Skeletal muscle tissue (tissue), 4 donors: Measurements from ENCODE around the gene DYRK3. TPM values are rescaled to one million over a fixed set of nuclear protein-coding genes. Genes with fewer than 3 reads are reported as not detected.

ENCODE experiments used
- H3K27ac ChIP-seq: one replicate; pipeline ENCODE4 v1.7.0; 2013; ENCODE audit warnings: mild to moderate bottlenecking, low read depth, low read length, inconsistent platforms
- H3K27me3 ChIP-seq, 3 donors: one replicate each; pipeline ENCODE4 v1.7.0; 2013; ENCODE audit warnings: low read length in 3 of 3; ENCODE audit not compliant: control insufficient read depth in 3 of 3, insufficient read depth in 3 of 3
- H3K36me3 ChIP-seq, 3 donors: one replicate each; pipeline ENCODE4 v1.7.0; 2013; ENCODE audit warnings: low read length in 3 of 3; ENCODE audit not compliant: control insufficient read depth in 3 of 3, insufficient read depth in 3 of 3
- H3K4me1 ChIP-seq, 3 donors: one replicate each; pipeline ENCODE4 v1.7.0; 2013; ENCODE audit warnings: low read length in 3 of 3, mild to moderate bottlenecking in 3 of 3; ENCODE audit not compliant: control insufficient read depth in 3 of 3, insufficient read depth in 3 of 3
- H3K4me3 ChIP-seq, 3 donors: one replicate each; pipeline ENCODE4 v1.7.0; 2013; ENCODE audit warnings: low read length in 3 of 3
- H3K9ac ChIP-seq, 3 donors: one replicate each; pipeline ENCODE4 v1.7.0; 2013; ENCODE audit warnings: low read length in 3 of 3, mild to moderate bottlenecking in 3 of 3, moderate library complexity in 2 of 3, low read depth in 1 of 3
- H3K9me3 ChIP-seq, 3 donors: one replicate each; pipeline ENCODE4 v1.7.0; 2013; ENCODE audit warnings: low read length in 3 of 3; ENCODE audit not compliant: control insufficient read depth in 3 of 3
- total RNA-seq: library from RNA; depleted of rRNA; stranded (reverse); fragments of >200 nt; gene quantifications from one replicate; pipeline ENCODE4 v1.2.3, GENCODE V29; 2014
- donor health status: Osteomylitis.

The DYRK3 gene
- total RNA-seq, 1 donor from 2014 or later: 13.0 TPM

DNA sequence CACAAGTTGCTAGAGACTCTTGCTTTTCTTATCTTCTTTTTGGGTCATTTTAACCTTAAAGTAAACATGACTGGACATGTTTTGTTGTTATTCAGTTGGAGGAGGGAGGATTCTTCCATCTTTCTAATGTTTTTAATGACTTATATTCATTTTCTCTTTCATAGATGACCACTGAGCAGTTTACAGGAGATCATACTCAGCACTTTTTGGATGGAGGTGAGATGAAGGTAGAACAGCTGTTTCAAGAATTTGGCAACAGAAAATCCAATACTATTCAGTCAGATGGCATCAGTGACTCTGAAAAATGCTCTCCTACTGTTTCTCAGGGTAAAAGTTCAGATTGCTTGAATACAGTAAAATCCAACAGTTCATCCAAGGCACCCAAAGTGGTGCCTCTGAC is 11.9 kb downstream of the DYRK3 start:
- Histone ChIP-seq H3K36me3 (peaks cover 0 to 8% (median 3%) of the 10 kb centered on the region in 3 donors), H3K4me1 (no peaks in the 10 kb centered on the region), H3K27me3 (no peaks in the 10 kb centered on the region), H3K9me3 (no peaks in the 10 kb centered on the region), H3K27ac (no peak overlapping the region), H3K4me3 (no peak overlapping the region), H3K9ac (no peak overlapping the region)

DNA sequence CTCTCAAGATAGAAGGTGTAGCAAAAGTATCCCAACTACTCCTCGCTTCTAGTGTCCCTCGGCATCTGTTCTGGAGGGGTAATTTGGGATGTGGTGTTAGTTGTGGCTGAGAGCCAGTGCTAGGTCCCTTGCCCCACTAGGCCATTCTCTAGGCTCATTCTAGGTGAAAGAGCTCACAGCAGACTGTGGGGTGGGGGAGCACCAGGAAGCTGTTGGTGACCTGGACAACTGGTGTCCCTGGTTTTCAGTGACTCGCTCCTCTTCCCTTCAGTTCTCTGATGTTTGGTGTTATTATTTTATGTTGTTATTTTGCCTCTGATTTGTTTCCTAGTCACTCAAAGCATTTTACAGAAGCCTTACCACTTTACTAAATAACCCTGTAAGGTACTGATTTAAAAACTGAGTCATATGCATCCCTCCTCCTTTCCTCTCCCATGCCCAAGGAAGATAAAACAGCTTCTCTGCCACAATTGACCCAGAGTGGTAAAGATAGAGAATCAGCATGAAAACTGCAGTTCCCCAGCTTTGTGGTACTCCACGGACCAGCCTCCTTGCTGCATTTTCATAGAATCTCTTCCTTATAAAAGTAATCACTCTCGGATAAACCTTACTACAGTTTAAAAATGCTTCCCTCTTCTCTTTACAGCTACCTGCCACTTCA is 14.1 kb downstream of the DYRK3 start:
- peaks cover 0 to 2% (median 0%) of the 10 kb centered on the region in 3 donors for H3K4me1 ChIP-seq
- H3K27me3 ChIP-seq: no peaks in the 10 kb centered on the region
- no peak overlapping the region for H3K4me3 ChIP-seq
- peaks cover 0 to 8% (median 3%) of the 10 kb centered on the region in 3 donors for H3K36me3 ChIP-seq
- no peaks in the 10 kb centered on the region for H3K9me3 ChIP-seq
- no peak overlapping the region for H3K27ac ChIP-seq
- no peak overlapping the region for H3K9ac ChIP-seq

DNA sequence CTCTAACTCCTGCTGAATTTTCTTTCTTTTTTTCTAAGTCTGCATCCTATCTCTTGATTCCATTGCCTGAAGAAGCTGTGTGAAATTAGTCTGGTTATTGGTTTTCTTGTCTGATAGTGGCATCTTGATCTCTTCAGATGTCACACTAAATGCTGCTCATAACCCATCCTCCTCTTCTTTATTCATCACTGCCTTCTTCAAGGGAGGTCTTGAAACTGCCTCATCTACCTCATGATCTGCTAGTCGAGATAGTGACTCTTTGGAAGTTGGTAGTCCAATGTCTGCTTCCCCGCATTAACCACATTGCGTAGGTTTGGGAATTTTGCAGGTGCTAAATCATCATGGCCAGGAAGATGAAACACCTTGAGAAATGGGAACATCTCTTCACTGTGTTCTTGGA is 15.7 kb downstream of the DYRK3 start:
- H3K27ac ChIP-seq: no peak overlapping the region
- H3K9ac ChIP-seq: no peak overlapping the region
- H3K4me3 ChIP-seq: no peak overlapping the region
- H3K4me1 ChIP-seq: peaks cover 0 to 4% (median 2%) of the 10 kb centered on the region in 3 donors
- H3K9me3 ChIP-seq: no peaks in the 10 kb centered on the region
- H3K27me3 ChIP-seq: no peaks in the 10 kb centered on the region
- H3K36me3 ChIP-seq: peaks cover 0 to 8% (median 3%) of the 10 kb centered on the region in 3 donors

DNA sequence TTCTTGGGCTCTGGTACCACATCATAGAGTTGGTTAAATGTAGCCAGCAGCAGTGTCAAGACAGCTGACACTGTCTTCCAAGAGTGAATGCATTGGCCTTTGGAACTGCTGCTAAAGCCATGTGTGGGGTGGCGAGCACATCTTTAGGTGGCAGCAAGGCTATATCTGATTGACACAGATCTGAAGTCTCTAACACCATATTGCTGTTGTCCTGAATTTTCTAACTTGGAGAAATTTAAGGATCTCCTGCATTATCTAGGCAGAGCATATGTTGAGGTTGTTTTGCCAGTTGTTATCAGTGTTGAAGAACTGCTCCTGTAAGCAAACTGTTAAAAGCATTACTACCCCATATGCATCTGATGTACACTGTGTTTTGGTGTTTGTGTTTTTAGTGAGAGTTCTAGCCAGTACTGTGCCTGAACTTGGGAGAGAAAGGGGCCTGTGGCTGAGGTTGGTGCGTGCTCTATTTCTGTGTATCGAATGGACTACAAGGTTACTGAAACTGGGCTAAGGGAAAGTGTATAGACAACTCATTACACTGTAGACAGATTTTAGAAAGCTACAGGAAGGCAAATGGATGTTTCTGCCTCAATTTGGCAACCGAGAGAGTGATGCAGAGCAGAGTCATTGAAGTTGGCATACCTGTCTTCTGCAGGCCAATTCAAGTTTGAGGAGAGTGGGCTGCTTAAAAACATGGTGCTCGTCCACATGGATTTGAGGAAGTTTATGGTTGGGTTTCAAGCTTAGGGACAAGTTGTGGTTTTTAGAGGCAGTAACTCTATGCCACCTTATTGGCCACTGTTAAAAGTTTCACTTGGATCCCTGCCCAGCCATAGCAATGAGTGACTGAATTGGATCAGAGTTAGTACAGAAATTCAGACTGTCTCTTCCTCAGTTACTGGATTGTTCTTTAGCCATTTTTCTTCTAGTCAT is 16.9 kb downstream of the DYRK3 start:
- peaks cover 2 to 6% (median 6%) of the 10 kb centered on the region in 3 donors for H3K4me1 ChIP-seq
- no peak overlapping the region for H3K9ac ChIP-seq
- H3K36me3 ChIP-seq: peaks cover 0 to 8% (median 3%) of the 10 kb centered on the region in 3 donors
- no peak overlapping the region for H3K4me3 ChIP-seq
- H3K27me3 ChIP-seq: no peaks in the 10 kb centered on the region
- H3K9me3 ChIP-seq: no peaks in the 10 kb centered on the region
- H3K27ac ChIP-seq: no peak overlapping the region

DNA sequence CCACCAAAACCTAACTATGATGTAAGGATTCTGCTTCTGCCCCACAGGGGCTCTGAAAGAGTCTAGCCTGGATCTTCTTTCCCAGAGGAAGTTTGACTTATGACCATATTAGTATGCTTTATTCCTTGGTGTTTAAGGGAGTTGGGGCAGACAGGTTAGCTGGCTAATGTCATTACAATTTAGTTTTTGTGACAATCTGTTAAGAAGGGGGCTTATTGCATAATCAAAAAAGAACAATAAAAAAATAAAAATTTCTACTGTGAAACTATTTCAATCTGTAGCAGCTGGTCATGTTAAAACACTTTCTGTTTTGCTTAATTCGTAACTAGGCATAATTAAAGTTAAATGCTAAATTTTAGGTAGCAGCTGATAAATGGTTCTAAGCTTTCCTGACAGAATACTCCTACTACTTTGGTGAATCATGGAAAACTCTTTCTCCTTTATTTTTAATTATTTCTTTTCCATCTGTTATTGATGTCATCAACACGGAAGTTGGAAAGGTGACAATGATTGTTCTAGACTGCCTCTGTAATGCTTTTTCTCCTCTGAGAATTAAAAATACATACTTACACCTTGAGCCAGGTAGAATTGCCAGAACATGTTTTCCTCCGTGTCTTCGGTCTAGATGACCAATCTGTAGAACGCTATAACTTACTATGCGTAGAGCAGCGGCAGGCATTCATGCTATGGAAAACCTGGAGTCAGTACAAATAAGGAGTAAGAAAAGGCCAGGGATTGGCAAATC is 18.6 kb downstream of the DYRK3 start:
- H3K9me3 ChIP-seq: no peaks in the 10 kb centered on the region
- H3K27me3 ChIP-seq: no peaks in the 10 kb centered on the region
- H3K4me1 ChIP-seq: peaks cover 18 to 23% (median 21%) of the 10 kb centered on the region in 3 donors
- H3K4me3 ChIP-seq: no peak overlapping the region
- H3K9ac ChIP-seq: no peak overlapping the region
- H3K36me3 ChIP-seq: no peaks in the 10 kb centered on the region
- H3K27ac ChIP-seq: no peak overlapping the region

DNA sequence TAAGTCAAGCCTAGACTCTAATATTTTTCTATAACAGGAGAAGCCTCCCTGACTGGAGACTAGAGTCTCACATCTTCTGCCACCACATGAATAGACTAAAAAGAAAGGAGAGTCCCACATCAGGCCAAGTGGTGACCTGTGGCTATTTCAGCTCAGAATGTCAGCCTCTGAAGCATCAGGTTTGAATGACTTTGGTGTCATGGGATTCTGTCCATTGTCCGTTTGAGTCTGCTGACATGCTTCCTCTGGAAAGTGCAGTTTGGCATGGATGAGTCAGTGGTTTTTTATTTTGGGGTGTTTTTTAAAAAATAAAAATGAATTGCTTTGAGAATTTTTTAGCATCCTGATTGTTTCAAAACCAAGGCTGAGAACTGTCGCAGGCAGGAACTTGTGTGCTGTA is 19.5 kb downstream of the DYRK3 start:
- Histone ChIP-seq H3K27ac (no peak overlapping the region), H3K9me3 (no peaks in the 10 kb centered on the region), H3K27me3 (no peaks in the 10 kb centered on the region), H3K4me3 (no peak overlapping the region), H3K36me3 (no peaks in the 10 kb centered on the region), H3K4me1 (peaks cover 20 to 32% (median 30%) of the 10 kb centered on the region in 3 donors), H3K9ac (no peak overlapping the region)

DNA sequence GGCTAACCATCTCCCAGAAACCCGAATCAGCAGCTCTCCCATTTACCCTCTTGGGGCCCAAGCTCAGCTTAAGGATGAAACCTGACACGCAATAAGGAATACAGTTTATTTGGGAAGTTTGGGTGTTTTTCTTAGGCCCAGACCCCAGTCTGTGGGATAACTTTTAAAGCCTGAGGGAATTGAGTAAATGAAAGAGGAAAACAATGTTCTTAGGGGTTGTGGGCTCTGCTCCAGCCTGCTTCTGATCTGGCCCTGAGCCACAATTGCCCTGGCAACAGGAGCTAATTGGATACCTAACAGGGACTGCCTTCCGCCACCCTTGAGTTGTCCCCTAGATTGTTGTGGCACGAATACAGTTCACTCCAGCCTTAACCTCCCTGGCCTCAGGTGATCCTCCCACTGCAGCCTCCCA is 20.1 kb downstream of the DYRK3 start:
- Histone ChIP-seq H3K4me1 (peaks cover 24 to 38% (median 35%) of the 10 kb centered on the region in 3 donors), H3K9ac (no peak overlapping the region), H3K27me3 (no peaks in the 10 kb centered on the region), H3K36me3 (no peaks in the 10 kb centered on the region), H3K9me3 (no peaks in the 10 kb centered on the region), H3K4me3 (no peak overlapping the region), H3K27ac (no peak overlapping the region)

DNA sequence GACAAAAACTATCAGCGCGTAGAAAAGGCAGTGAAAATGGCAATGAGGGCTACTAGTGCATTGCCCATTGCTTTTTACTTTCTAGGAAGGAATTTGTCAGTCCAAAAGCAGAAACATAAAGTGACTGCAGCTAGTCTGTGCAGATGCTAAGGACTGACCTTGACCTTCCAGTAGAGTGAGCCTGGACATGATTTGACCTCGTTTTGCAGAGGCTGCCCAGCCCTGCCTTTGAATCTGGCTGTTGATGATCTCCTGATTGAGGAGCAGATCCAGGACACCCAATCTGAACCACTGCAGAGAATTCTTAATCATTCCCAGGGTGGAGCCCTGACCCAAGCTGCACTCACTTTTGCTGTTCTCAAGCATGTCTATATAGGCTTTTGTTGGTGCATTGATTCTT is 21.6 kb downstream of the DYRK3 start:
- peaks cover 24 to 40% (median 38%) of the 10 kb centered on the region in 3 donors for H3K4me1 ChIP-seq
- no peak overlapping the region for H3K27ac ChIP-seq
- no peaks in the 10 kb centered on the region for H3K27me3 ChIP-seq
- H3K36me3 ChIP-seq: no peaks in the 10 kb centered on the region
- H3K9me3 ChIP-seq: no peaks in the 10 kb centered on the region
- no peak overlapping the region for H3K4me3 ChIP-seq
- H3K9ac ChIP-seq: no peak overlapping the region

DNA sequence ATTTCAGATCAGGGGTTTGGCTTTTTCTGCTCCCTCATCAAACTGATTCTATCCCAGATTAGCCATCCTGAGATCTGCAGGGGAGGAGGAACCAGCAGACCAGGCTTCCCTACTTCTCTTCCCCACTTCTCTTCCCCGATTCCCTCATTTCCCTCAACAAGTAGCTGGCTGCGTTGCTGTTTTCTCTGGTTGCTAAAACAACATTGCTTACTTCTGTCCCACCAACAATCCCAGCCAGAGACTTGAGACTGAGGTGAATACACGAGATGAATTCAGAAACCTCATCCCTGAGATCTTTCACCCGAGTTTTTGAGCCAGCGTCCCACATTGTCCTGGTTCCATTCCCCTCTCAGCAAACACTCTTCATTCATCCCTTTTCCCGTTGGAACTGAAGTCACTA is 22.4 kb downstream of the DYRK3 start:
- peak overlapping the region; percentile 34 to 74 (median 49) for H3K4me3 ChIP-seq
- no peaks in the 10 kb centered on the region for H3K9me3 ChIP-seq
- H3K9ac ChIP-seq: peak overlapping the region; percentile 58 to 87 (median 66)
- H3K27ac ChIP-seq: peak overlapping the region; percentile 95
- H3K36me3 ChIP-seq: no peaks in the 10 kb centered on the region
- no peaks in the 10 kb centered on the region for H3K27me3 ChIP-seq
- H3K4me1 ChIP-seq: peaks cover 27 to 46% (median 43%) of the 10 kb centered on the region in 3 donors
